H1 (cell line): ENCODE results near the gene KRT75. TPM values are rescaled to one million over a fixed set of nuclear protein-coding genes. Genes with fewer than 3 reads are reported as not detected.

Experiments
- BACH1 ChIP-seq: IDR thresholded peaks from 2 replicates; pipeline ENCODE4 v1.6.1; 2012; ENCODE audit warnings: low read length, improper control_type of control experiment
- CTBP2 ChIP-seq: IDR thresholded peaks from 2 replicates; pipeline ENCODE4 v1.7.0; 2011; ENCODE audit warnings: borderline replicate concordance, mild to moderate bottlenecking, moderate library complexity, mixed read lengths, low read length; ENCODE audit not compliant: insufficient read depth, insufficient read length
- HDAC6 ChIP-seq: IDR thresholded peaks from one replicate; pipeline ENCODE4 v1.7.1; 2012; ENCODE audit warnings: low read depth, mild to moderate bottlenecking, inconsistent platforms, low read length, moderate library complexity
- JUN ChIP-seq: IDR thresholded peaks from 2 replicates; pipeline ENCODE4 v1.6.1; 2011; ENCODE audit warnings: low read depth, mild to moderate bottlenecking, improper control_type of control experiment, low read length
- KDM5A ChIP-seq: fragments of 200-600 bp; IDR thresholded peaks from 2 replicates; pipeline ENCODE4 v1.7.1; 2012; ENCODE audit warnings: mild to moderate bottlenecking, low read length, inconsistent platforms, mixed read lengths
- PHF8 ChIP-seq: fragments of 200-600 bp; sonication (generic); conservative IDR thresholded peaks from 2 replicates; pipeline ENCODE4 v1.7.1; 2012; ENCODE audit warnings: low read depth, mild to moderate bottlenecking, inconsistent platforms, low read length, moderate library complexity
- SUZ12 ChIP-seq: fragments of 200-600 bp; sonication (generic); IDR thresholded peaks from 2 replicates; pipeline ENCODE4 v1.6.1; 2012; ENCODE audit warnings: mild to moderate bottlenecking, inconsistent platforms, low read length, moderate library complexity, mixed read lengths
- polyA plus RNA-seq, 7 experiments: library from polyadenylated mRNA; depleted of rRNA in 3 of 7; stranded (reverse) in 5 of 7; unstranded in 2 of 7; fragments of >200 nt in 5 of 7; fragments of 200-250 nt in 2 of 7; gene quantifications; 1 replicate in 5 of 7; 2 replicates in 1 of 7; 4 replicates in 1 of 7; pipeline versions ENCODE4 v1.2.1 to v1.2.3, GENCODE V29; 2011 to 2013; ENCODE audit warnings: missing spikeins in 2 of 7, mixed read lengths in 2 of 7
- total RNA-seq: library from RNA; stranded (reverse); fragmentation: NEBNext Ultra II Directional; extraction: Animal tissue kit (Norgen Biotek cat#: 25700); gene quantifications from 2 replicates; pipeline ENCODE4 v1.2.1, GENCODE V29; 2021

The KRT75 gene
- total and polyA plus RNA-seq, 2 of the 8 experiments (the other 6 are each of a cell fraction or from before 2014, with no cell fraction given) = not detected

DNA sequence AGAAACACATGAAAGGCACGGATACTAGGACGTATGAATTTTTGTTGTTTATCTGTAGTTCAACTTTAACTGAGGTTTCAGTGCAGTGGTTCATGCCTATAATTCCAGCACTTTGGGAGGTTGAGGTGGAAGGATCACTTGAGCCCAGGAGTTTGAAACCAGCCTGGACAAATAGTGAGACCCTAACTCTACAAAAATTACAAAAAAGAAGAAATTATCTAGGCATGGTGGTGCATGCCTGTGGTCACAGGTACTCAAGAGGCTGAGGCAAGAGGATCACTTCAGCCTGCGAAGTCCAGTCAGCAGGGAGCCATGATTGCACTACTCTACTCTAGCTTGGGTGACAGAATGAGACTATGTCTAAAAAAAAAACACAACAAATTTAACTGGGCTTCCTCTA is 9.8 kb upstream of the KRT75 start (continued):
- TF ChIP-seq BACH1 (no peak), JUN (no peak), KDM5A (no peak), PHF8 (no peak), HDAC6 (no peak), CTBP2 (no peak), SUZ12 (no peak)
